Hepatocyte (in vitro differentiated cells): Measurements from ENCODE around the gene TMEM40.

Experiments used
- EZH2 ChIP-seq: fragments of 200-600 bp; sonication (generic); IDR thresholded peaks from 2 replicates; pipeline ENCODE4 v1.6.1; 2016; ENCODE audit warnings: antibody characterized with exemption, mild to moderate bottlenecking, borderline replicate concordance
- EZH2phosphoT487 ChIP-seq: fragments of 200-600 bp; sonication (generic); IDR thresholded peaks from one replicate; pipeline ENCODE4 v1.6.1; 2018; ENCODE audit warnings: antibody characterized with exemption, mild to moderate bottlenecking, low read depth, moderate library complexity; ENCODE audit not compliant: unreplicated experiment, severe bottlenecking
- TF ChIP-seq, protein P1 (sequence below): fragments of 200-600 bp; sonication (generic); IDR thresholded peaks from 2 replicates; pipeline ENCODE4 v1.5.1; 2016; ENCODE audit warnings: antibody characterized with exemption, mild to moderate bottlenecking; ENCODE audit not compliant: poor library complexity

- TF ChIP-seq, protein P1, sequence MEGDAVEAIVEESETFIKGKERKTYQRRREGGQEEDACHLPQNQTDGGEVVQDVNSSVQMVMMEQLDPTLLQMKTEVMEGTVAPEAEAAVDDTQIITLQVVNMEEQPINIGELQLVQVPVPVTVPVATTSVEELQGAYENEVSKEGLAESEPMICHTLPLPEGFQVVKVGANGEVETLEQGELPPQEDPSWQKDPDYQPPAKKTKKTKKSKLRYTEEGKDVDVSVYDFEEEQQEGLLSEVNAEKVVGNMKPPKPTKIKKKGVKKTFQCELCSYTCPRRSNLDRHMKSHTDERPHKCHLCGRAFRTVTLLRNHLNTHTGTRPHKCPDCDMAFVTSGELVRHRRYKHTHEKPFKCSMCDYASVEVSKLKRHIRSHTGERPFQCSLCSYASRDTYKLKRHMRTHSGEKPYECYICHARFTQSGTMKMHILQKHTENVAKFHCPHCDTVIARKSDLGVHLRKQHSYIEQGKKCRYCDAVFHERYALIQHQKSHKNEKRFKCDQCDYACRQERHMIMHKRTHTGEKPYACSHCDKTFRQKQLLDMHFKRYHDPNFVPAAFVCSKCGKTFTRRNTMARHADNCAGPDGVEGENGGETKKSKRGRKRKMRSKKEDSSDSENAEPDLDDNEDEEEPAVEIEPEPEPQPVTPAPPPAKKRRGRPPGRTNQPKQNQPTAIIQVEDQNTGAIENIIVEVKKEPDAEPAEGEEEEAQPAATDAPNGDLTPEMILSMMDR = no peak
- no peak for TF ChIP-seq EZH2
- TF ChIP-seq EZH2phosphoT487 = no peak
Observed at GRCh38 chr3:12692444-12692843, 66.6 kb downstream of the TMEM40 start.
